Mucosa of rectum (tissue), 2 donors: ENCODE measurements around the gene ADARB2.

Experiments
- H3K27ac ChIP-seq, 2 donors: one replicate each; pipeline ENCODE4 v1.7.0; 2013; ENCODE audit warnings: inconsistent platforms in 2 of 2, low read depth in 2 of 2, low read length in 2 of 2
- H3K27me3 ChIP-seq, 2 donors: one replicate each; pipeline ENCODE4 v1.7.0; 2013; ENCODE audit warnings: low read length in 2 of 2; ENCODE audit not compliant: control insufficient read depth in 2 of 2, insufficient read depth in 2 of 2
- H3K36me3 ChIP-seq, 2 donors: one replicate each; pipeline ENCODE4 v1.7.0; 2013; ENCODE audit warnings: low read length in 2 of 2; ENCODE audit not compliant: control insufficient read depth in 2 of 2, insufficient read depth in 2 of 2
- H3K4me1 ChIP-seq, 2 donors: one replicate each; pipeline ENCODE4 v1.7.0; 2013; ENCODE audit warnings: low read length in 2 of 2, mild to moderate bottlenecking in 1 of 2; ENCODE audit not compliant: control insufficient read depth in 2 of 2, insufficient read depth in 2 of 2
- H3K4me3 ChIP-seq, 2 donors: one replicate each; pipeline ENCODE4 v1.7.0; 2013; ENCODE audit warnings: low read length in 2 of 2
- H3K9ac ChIP-seq, 2 donors: one replicate each; pipeline ENCODE4 v1.7.0; 2013; ENCODE audit warnings: low read length in 2 of 2, low read depth in 1 of 2, mild to moderate bottlenecking in 1 of 2
- H3K9me3 ChIP-seq, 2 donors: one replicate each; pipeline ENCODE4 v1.7.0; 2013; ENCODE audit warnings: low read length in 2 of 2; ENCODE audit not compliant: control insufficient read depth in 2 of 2
- donor health status: healthy.
- donor health status: Normal muscosa, but diverticular disease.

ADARB2 gene

GRCh38 chr10:1754506-1755153 is 17.3 kb upstream of the ADARB2 start:
- Histone ChIP-seq H3K27me3 (no peaks in the 10 kb centered on the region), H3K4me1 (no peaks in the 10 kb centered on the region), H3K9ac (no peak overlapping the region), H3K4me3 (no peak overlapping the region), H3K9me3 (peaks cover 0 to 3% of the 10 kb centered on the region in 2 donors), H3K27ac (no peak overlapping the region), H3K36me3 (no peaks in the 10 kb centered on the region)

GRCh38 chr10:1752153-1752552 is 14.8 kb upstream of the ADARB2 start:
- no peak overlapping the region for H3K27ac ChIP-seq
- H3K4me1 ChIP-seq = no peaks in the 10 kb centered on the region
- no peak overlapping the region for H3K9ac ChIP-seq
- peaks cover 0 to 2% of the 10 kb centered on the region in 2 donors for H3K9me3 ChIP-seq
- H3K4me3 ChIP-seq = no peak overlapping the region
- H3K36me3 ChIP-seq = no peaks in the 10 kb centered on the region
- no peaks in the 10 kb centered on the region for H3K27me3 ChIP-seq

GRCh38 chr10:1747590-1748157 is 10.3 kb upstream of the ADARB2 start:
- peaks cover 0 to 2% of the 10 kb centered on the region in 2 donors for H3K9me3 ChIP-seq
- no peak overlapping the region for H3K27ac ChIP-seq
- no peaks in the 10 kb centered on the region for H3K4me1 ChIP-seq
- H3K4me3 ChIP-seq = no peak overlapping the region
- no peak overlapping the region for H3K9ac ChIP-seq
- H3K36me3 ChIP-seq = no peaks in the 10 kb centered on the region
- no peaks in the 10 kb centered on the region for H3K27me3 ChIP-seq

GRCh38 chr10:1746796-1747195 is 9.5 kb upstream of the ADARB2 start:
- Histone ChIP-seq H3K9me3 (peaks cover 0 to 2% of the 10 kb centered on the region in 2 donors), H3K9ac (no peak overlapping the region), H3K4me3 (no peak overlapping the region), H3K36me3 (no peaks in the 10 kb centered on the region), H3K27me3 (no peaks in the 10 kb centered on the region), H3K4me1 (no peaks in the 10 kb centered on the region), H3K27ac (no peak overlapping the region)

GRCh38 chr10:1745780-1746456 is 8.6 kb upstream of the ADARB2 start:
- H3K9ac ChIP-seq = no peak overlapping the region
- no peak overlapping the region for H3K27ac ChIP-seq
- no peaks in the 10 kb centered on the region for H3K4me1 ChIP-seq
- H3K9me3 ChIP-seq = peaks cover 0 to 2% of the 10 kb centered on the region in 2 donors
- no peak overlapping the region for H3K4me3 ChIP-seq
- no peaks in the 10 kb centered on the region for H3K27me3 ChIP-seq
- H3K36me3 ChIP-seq = no peaks in the 10 kb centered on the region

GRCh38 chr10:1744524-1744923 is 7.2 kb upstream of the ADARB2 start:
- no peak overlapping the region for H3K27ac ChIP-seq
- H3K4me3 ChIP-seq = no peak overlapping the region
- no peak overlapping the region for H3K9ac ChIP-seq

GRCh38 chr10:1743141-1743540 is 5.8 kb upstream of the ADARB2 start:
- Histone ChIP-seq H3K9ac (no peak overlapping the region), H3K4me3 (no peak overlapping the region), H3K9me3 (peaks cover 0 to 1% of the 10 kb centered on the region in 2 donors), H3K27ac (no peak overlapping the region), H3K4me1 (no peaks in the 10 kb centered on the region), H3K36me3 (no peaks in the 10 kb centered on the region), H3K27me3 (peaks cover 9 to 14% of the 10 kb centered on the region in 2 donors)

More at GRCh38 chr10:1744524-1744923, 7.2 kb upstream of the ADARB2 start:
- Histone ChIP-seq H3K36me3 (no peaks in the 10 kb centered on the region), H3K4me1 (no peaks in the 10 kb centered on the region), H3K27me3 (peaks cover 6 to 7% of the 10 kb centered on the region in 2 donors), H3K9me3 (peaks cover 0 to 2% of the 10 kb centered on the region in 2 donors)

- no peak overlapping the region for H3K4me3 ChIP-seq
- no peak overlapping the region for H3K27ac ChIP-seq
- H3K27me3 ChIP-seq = peaks cover 17 to 22% of the 10 kb centered on the region in 2 donors
- H3K36me3 ChIP-seq = no peaks in the 10 kb centered on the region
- no peak overlapping the region for H3K9ac ChIP-seq
- no peaks in the 10 kb centered on the region for H3K4me1 ChIP-seq
- no peaks in the 10 kb centered on the region for H3K9me3 ChIP-seq
These were observed 4.1 kb upstream of the ADARB2 start for GRCh38 chr10:1741450-1741849.

GRCh38 chr10:1739751-1740150 is 2.4 kb upstream of the ADARB2 start:
- H3K27me3 ChIP-seq = peaks cover 24 to 31% of the 10 kb centered on the region in 2 donors

GRCh38 chr10:1738950-1739349 is 1.6 kb upstream of the ADARB2 start:
- no peak overlapping the region for H3K27ac ChIP-seq
- H3K27me3 ChIP-seq = peaks cover 28 to 36% of the 10 kb centered on the region in 2 donors
- no peak overlapping the region for H3K4me3 ChIP-seq
- H3K36me3 ChIP-seq = no peaks in the 10 kb centered on the region
- no peaks in the 10 kb centered on the region for H3K9me3 ChIP-seq
- no peaks in the 10 kb centered on the region for H3K4me1 ChIP-seq
- H3K9ac ChIP-seq = no peak overlapping the region

More at GRCh38 chr10:1739751-1740150, 2.4 kb upstream of the ADARB2 start:
- Histone ChIP-seq H3K4me1 (no peaks in the 10 kb centered on the region), H3K36me3 (no peaks in the 10 kb centered on the region), H3K9ac (no peak overlapping the region), H3K4me3 (no peak overlapping the region), H3K27ac (no peak overlapping the region), H3K9me3 (no peaks in the 10 kb centered on the region)
